HG03571 (cell line): Measurements from ENCODE around the gene AFAP1.

Experiments used
- ATAC-seq: cut with Tn5 transposase; IDR thresholded peaks from one replicate; pipeline ENCODE4 v1.9.1; 2021; ENCODE audit not compliant: unreplicated experiment

Gene AFAP1

DNA sequence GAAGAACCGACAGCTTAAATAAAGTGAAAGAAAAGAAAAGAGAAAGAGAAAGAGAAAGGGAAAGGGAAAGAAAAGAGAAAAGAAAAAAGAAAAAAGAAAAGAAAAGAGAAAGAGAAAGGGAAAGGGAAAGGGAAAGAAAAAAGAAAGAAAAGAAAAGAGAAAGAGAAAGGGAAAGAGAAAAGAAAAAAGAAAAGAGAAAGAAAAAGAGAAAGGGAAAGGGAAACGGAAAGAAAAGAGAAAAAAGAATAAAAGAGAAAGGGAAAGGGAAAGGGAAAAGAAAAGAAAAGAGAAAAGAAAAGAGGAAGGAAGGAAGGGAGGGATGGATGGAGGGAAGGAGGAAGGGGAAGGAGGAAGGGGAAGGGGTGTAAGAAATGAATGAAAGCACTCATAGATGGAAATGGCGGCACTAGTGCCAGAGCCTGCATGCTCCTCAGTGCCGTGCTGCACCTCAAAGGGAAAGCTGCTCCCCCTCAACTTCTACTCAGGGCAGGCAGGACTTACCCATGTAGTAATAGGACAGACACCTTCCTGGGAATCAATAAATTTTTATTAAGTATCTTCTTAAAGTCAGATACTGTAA, 70.7 kb downstream of the AFAP1 start:
- ATAC-seq = no peak

DNA sequence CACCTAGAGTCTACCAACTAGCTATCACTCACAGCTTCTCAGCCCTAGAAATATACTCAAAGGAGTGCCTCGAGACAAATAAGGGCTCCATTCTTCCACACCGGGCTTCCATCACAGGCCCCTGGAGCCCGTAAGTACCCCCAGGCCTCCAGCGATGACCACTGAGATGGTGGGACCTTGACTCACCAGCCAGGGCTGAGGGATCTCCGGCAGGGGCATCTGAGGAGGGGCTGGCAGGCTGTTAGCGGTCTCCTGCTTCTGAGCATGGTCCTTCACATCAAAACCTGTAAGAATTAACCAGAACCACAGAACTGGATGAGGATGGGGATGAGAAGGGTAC, 71.3 kb downstream of the AFAP1 start:
- no peak for ATAC-seq

DNA sequence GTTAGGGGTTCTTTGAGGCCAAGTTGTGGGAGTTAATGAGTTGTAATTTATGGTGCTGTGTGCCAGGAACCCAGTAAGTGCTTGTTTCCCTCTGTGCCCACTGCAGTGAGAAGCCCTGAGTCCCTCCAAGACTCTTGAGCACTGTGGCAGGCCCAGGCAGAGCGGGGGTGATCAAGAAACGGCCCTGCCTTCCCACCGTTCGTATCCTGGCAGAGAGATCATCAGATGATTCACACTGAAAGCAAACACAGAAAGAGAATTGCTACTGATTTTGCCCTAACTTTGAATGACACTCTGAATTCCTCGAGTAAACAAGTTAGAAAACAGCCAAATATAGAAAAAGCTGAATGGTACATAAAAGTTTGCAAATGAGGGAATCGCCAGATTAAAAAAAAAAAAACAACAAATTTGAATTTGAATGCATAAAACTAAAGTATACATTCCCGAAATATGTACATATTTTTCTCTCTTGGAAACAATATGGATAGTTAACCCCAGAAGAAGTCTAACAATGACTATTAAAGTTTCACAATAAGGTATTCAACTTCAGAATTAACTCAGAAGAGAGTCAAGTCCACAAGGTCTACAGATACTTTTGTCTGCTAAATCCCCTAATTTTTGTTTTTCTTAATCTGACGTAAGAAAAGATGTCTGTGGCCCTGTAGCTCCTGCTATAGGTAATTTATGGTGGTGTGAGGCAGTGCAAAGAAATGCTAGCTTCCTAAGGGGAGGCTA, 71.8 kb downstream of the AFAP1 start:
- no peak for ATAC-seq

DNA sequence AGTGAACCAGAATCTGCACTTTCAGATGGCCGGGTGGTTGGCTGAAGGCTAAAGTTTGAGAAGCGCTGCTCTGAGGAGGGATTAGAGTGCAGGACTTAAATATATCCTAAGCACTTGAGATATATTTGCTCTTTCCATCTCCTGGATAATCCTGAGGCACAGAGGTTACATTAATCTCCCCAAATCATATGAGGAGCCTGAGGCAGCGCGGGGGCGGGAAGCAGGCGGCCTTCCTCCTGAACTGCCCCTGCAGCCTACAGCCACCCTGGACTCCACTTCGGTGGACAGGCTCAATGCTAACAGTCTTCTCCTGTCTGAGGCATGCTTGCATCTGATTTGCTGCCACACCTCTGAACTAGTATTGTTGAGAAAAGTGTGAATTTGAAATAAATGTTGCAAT, 72.5 kb downstream of the AFAP1 start:
- ATAC-seq = no peak

DNA sequence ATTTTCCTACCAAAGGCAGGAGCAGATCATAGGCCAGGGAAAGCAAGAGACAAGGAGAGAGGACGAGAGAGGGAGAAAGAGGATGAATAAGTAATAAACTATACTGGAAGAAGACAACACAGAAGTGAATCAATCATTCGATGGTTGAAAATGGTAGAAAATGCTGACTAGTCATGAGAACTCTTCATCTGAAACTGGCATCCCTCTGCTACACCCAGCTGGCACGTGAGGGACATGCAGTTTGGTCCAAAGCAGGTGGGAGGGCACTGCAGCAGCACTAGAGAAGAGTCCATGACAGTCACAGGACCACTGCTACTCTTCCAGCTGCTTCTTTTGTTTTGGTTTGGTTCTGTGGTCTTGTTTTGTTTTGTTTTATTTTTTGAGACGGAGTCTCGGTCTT, 74.1 kb downstream of the AFAP1 start:
- ATAC-seq = no peak

DNA sequence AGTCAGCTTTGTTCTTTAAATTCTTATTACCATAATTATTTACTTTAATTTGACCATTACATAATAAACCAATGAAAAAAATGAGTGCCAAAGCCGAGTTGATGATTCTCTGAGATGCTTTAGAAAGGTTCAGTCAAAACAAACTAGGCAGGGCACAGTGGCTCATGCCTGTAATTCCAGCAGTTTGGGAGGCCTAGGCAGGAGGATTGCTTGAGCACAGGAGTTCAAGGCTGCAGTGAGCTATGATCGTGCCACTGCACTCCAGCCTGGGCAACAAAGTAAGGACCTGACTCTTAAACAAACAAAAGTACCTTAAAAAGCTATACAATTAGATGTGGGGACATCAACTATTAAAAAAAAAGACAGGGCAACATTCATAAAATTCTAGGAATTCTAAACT, 75.0 kb downstream of the AFAP1 start:
- no peak for ATAC-seq

DNA sequence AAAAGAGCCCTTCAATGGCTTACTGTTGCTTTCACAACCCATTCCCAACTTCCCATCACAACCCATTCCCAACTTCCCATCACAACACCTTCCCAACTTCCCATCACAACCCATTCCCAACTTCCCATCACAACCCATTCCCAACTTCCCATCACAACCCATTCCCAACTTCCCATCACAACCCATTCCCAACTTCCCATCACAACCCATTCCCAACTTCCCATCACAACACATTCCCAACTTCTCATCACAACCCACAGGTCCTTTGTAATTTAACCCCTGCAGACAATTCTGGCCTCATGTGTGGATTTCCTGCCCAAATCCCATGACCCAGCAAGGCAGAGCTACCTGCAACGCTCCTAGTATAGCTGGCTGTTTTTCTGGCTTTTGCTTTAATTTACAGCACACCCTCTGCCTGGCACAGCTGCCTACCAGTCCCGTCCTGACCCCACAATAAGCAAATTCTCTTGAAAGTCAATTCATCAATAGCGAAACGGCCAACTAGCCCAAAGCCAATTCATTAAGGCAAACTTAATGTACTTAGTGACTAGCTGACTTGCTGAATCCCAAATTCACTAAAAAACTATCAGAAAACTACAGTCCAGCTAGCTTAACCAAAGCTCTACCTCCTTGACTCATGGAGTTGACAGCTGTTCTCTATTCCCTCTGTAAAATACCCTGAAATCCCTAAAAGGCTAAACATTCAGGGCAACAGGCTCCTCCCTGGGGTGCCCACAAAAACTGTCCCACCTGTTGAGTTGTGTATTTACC, 75.6 kb downstream of the AFAP1 start:
- ATAC-seq = no peak

DNA sequence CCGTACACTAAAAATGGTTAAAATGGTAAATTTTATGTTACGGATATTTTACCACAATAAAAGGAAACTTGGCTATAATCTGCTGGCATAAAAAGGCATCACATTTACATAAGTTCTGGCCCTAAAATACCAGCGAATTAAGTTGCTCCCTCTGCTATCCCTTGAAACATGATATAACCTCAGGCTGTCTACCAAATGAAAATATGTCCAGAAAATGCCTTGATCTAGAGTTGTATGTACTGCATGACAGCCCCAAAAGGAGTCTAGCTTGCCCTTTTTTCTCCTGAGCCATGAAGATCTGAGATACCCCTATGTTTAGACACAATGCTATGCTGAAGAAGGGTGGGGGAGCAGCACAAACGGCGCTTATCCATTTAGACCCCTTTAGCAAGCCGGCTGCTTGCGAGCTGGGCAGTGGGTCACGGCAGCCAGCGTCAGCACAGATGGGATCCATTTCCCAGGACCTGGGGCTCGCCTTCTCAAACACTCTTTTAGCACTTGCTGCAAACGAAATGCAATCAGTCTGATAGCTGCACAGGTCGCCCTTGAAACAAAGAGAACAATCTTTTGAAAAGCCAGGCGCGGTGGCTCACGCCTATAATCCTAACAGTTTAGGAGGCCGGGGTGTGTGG, 77.0 kb downstream of the AFAP1 start:
- ATAC-seq = no peak

DNA sequence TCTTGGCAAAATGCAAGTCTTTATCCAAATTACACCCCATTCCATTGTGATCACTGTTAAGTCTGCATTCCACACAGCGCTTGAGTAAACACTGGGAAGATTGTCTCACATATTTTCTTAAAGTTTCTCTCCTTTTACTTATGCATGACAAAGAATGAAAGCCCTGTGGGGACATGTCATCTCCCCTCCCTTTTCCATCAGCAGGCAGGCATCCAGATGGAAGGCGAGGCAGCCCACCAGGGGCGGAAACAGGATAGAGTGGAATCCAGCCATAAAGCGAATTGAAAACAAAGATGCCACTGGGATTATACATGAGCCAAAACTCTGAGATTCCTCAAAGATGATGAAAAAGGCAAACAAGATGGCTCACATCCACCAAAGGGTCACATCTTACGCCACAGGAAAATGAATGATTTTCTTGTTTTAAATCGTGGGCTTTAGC, 78.2 kb downstream of the AFAP1 start:
- no peak for ATAC-seq

DNA sequence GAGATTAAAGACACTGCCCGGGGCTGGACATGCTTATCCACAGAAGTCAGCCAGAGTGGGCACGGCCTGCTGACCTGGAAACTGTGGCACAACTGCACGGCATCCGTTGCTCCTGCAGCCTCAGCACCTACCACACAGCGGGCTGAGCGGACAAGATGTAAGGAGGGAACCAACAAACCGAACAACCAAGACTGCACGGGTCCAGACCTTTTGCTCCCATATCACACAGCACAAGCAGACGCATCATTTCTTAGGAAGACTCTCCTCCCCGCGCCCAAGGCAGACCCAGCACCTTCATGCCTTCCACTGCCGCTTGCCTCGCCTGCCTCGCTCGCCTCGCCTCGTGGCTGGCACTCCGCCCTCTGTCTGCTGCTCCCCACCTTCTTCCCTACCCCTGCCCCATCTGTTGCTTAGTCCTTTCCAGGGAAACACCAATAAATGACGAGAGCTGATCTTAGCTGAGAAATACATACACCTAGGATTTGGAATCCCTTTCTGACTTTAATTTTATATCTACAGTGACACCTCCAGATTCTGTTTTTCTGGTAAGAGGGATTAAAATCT, 79.0 kb downstream of the AFAP1 start:
- no peak for ATAC-seq

DNA sequence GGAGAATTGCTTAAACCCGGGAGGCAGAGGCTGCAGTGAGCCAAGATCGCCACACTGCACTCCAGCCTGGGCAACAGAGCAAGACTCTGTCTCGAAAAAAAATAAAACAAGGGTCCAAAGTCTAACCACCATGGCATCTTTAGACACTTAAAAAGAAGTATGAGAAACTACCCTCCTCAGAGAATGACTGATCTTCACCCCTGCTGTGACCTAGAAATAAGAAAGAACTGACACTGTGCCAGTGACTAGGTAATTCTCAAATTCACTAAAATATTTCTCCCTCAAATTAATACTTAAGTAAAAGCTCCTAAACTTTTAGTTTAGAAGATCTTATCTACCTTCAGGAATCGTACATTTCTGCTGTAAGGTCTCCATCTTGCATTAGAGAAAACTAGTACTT, 80.3 kb downstream of the AFAP1 start:
- no peak for ATAC-seq

DNA sequence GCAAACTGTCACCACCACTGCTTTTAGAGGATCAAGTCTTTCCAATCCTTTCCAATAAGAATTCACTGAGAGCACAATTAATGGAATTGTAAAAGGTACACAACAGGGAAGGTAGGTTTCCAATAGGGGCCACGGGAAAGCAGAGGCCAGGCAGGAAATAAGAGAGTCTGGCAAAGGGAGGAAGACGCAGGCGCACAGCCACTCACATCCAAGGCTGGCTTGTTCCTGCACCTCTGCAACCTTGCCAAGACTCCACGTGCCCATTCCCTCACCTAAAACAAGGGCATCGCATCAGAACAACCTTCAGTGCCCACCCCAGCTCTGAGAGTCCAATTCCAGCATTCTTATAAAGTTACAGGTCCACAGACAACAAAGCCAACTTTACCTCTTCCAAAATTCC, 81.2 kb downstream of the AFAP1 start:
- no peak for ATAC-seq

DNA sequence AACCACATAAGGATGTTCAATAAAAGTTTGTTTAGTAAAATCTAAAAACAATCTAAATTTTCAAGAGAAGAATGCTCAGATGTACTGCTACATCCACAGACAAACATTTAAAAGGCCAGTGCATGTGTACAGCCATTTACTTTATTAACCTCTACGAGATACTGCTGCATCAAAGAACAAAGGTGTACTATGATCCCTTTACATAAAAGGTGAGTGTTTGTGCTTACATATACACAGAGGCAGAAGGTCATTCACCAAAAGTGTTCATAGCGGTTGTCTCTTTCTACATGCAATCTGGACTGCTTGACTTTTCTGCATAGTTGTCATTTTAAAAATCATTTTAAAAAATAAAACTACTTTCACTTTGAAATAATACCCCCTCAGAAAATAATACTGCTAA, 81.7 kb downstream of the AFAP1 start:
- no peak for ATAC-seq

DNA sequence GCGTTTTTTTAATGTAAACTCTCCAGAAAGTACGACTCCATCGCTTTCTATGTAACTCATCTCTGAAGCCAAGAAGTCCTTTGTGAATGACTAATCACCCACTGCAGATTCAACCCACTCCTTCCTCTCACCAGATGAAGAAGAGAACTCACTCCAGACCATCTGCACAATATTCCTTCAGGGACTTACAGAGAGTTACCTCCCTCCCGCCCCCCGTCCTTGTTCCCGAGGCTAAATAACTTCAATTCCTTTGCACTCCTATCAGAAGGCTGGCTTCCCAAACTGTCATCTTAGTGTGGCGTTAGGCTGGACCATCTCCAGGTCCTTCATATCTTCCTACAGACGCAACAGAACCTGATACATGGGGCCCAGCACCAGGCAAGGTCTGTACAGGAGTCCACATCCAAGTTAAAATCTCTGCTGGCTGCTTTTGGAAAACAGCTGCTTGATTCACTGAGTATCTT, 82.4 kb downstream of the AFAP1 start:
- no peak for ATAC-seq

DNA sequence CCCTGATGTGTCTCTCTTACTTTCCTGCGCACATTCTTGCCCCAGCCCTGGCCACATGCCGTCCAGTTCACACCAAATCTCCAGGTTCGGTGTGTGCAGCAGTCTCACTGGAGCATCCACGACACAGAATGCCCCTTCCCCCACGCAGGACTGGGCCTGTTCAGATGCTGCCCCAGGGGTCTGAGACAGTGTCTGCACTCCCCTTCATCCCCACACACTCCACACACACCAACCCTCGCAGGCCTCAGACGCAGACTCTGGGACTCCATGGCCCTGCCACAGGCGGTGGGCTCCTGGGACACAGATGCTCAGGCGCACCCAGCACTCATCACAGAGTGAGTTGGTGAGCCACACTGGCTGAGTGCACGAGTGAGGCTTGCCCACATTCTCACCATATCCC, 83.9 kb downstream of the AFAP1 start:
- no peak for ATAC-seq

DNA sequence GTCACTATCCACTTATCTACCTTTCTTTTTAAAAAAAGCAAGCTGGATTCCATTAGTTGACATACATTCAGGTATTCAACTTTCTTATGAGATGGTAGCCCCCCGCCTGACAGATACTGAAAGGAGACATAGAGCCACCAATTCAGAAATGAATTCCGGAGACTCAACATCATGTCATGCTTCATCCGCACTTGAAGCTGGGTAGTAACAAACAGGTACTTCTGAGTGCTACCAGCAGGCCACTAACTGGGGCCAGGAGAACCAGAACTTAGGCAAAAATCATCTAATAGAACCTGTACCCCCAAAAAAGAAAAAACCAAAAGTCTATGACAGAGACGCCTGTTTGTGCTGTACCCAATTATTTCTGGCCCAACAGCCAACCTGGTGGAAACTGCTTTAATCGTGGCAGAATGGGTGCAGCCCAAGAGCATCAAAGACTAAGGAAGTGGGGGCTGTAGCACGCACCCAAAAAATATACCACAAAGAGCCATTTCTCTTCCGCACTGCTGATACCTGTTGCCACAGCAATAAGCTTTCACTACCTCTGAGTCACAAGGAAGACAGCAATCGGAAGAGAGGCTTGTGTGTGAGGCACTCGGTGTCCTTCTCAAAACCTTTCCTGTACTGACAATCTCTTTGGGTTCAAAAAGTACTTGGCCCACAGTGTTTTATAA, 84.8 kb downstream of the AFAP1 start:
- ATAC-seq = no peak

DNA sequence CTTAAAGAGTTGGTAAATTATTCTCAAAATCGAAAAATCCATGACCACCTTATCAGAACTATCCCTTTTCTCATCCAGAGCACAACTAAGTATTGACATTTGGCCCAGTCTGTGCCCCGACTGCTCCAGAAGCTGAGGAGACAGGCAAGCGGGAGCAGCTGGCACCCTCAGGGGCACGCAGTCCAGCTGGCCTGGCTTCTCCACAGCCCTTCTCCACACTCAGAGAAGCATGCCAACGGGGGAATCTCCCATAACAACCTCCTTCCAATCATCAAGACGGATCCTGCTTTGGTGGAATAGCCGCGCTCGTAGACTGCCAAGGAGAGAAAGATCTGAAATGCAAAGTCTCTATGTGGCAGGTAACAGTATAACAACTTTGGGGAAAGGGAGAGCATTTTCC, 85.4 kb downstream of the AFAP1 start:
- ATAC-seq = no peak

DNA sequence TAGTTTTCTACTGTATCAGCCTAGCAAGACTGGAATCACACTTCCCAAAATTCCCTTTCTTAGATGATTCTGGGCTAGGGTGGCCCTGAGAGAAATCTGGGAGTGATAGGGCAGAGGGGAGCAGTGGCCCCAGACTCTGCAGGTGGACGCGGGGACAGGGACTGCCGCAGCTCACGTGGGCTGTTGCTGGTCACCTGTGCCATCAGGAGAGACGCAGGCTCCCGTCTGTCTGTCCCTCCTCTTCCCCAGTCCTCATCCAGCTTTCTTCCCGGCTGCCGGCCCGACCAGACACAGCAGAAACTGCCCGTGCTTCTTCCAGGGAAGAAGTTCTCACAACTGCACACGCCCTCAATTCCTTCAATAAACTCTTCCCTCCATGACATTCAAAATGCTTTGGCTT, 86.4 kb downstream of the AFAP1 start:
- no peak for ATAC-seq

DNA sequence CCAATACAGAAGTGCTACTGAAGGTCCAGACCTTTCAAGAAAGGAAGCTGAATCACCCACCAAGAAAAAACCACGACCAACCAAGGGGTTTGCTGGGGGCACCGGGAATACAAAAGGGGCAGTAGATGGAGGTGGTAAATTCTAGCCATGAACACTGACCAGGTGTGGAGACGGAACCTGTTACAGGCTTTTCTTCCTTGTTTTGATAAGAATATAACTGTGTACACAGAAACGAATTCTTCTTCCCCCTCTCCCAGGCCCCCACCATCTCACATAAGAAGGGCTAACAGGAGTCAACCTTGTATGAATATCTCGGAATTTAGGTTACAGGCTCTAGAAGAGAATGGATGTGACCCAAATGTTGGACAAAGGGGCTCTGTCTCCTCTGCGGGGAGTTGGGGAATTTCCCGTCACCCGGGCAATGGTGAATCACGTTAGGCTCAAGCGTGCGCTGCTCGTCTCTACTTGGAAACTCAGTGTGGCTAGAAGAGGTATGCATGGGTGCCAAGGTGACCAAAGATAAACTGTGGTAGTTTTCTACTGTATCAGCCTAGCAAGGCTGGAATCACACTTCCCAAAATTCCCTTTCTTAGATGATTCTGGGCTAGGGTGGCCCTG, 87.0 kb downstream of the AFAP1 start:
- no peak for ATAC-seq

DNA sequence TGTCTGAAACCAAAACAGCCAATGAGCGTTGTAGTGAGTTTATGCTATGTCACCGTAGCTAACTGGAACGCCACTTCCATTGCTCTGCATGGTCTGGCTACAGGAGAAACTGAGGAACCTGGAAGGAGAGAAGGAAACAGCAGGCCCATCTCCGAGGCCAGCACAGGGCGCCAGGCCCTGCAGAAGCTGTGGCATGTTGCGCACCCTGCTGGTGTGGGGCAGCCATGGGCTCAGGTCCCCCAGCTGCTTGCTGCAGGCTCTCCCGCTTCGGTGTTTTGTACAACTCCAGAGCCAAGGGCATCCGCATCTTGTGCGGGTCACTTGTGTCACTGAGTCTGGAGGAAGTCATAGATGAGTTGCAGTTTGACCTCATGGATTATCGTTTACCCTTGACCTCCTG, 89.2 kb downstream of the AFAP1 start:
- ATAC-seq = no peak

DNA sequence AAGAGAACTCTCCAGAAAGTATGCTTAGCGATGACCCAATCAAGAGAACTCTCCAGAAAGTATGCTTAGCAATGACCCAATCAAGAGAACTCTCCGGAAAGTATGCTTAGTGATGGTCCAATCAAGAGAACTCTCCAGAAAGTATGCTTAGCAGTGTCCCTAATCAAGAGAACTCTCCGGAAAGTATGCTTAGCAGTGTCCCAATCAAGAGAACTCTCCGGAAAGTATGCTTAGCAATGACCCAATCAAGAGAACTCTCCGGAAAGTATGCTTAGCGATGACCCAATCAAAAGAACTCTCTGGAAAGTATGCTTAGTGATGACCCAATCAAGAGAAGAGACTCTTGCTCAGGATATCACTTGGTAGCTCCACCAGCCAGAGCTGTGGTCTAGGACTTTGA, 92.5 kb downstream of the AFAP1 start:
- ATAC-seq = no peak
